Calu3 (cell line): ENCODE results near the gene FNDC7. TPM values are rescaled to one million over a fixed set of nuclear protein-coding genes. Genes with fewer than 3 reads are reported as not detected.
"Not testable (repeated sequence)": the region's sequence is repeated elsewhere in the genome, so short reads cannot be mapped to it uniquely, and the experiment has no call there.

Experiments used
- BruUV-seq: library from RNA; stranded (reverse); fragments of 400-500 nt; replicated peaks from 2 replicates; lab custom pipeline; 2021; lab: Mats Ljungman, UMichigan
- CTCF ChIA-PET: fragments of 300-600 bp; sonication (Branson Sonifier 250); formaldehyde crosslinking; loops from one replicate; lab custom pipeline; 2022; ENCODE audit warnings: antibody characterized with exemption; lab: Charles Lee
- DNase-seq: peaks from one replicate; pipeline ENCODE4 v3.0.0; 2022
- H3K27ac Mint-ChIP-seq: one replicate; pipeline ENCODE4 v1.8.0; 2022; ENCODE audit warnings: mixed read lengths; ENCODE audit not compliant: unreplicated experiment
- H3K27me3 Mint-ChIP-seq: one replicate; pipeline ENCODE4 v1.8.0; 2022; ENCODE audit warnings: mixed read lengths; ENCODE audit not compliant: unreplicated experiment
- H3K36me3 Mint-ChIP-seq: one replicate; pipeline ENCODE4 v1.8.0; 2022; ENCODE audit warnings: mild to moderate bottlenecking, moderate library complexity, mixed read lengths; ENCODE audit not compliant: insufficient read depth, unreplicated experiment
- H3K4me1 Mint-ChIP-seq: one replicate; pipeline ENCODE4 v1.8.0; 2022; ENCODE audit warnings: mild to moderate bottlenecking, low read depth, mixed read lengths; ENCODE audit not compliant: unreplicated experiment
- H3K4me3 Mint-ChIP-seq: one replicate; pipeline ENCODE4 v1.8.0; 2022; ENCODE audit warnings: mild to moderate bottlenecking, low read depth, moderate library complexity, mixed read lengths; ENCODE audit not compliant: unreplicated experiment
- H3K9me3 Mint-ChIP-seq: one replicate; pipeline ENCODE4 v1.8.0; 2022; ENCODE audit warnings: low read depth, mixed read lengths; ENCODE audit not compliant: unreplicated experiment
- intact Hi-C: fragments of 100-400 bp; cut with micrococcal nuclease; formaldehyde crosslinking; loops from one replicate; pipeline ENCODE4 v1.10.0; 2022; ENCODE audit not compliant: unreplicated experiment
- total RNA-seq: library from RNA; stranded (reverse); gene quantifications from 2 replicates; pipeline ENCODE4 v1.2.3, GENCODE V29; 2022
- TF ChIP-seq, protein P1 (sequence below): fragments of 200-600 bp; IDR thresholded peaks from one replicate; pipeline ENCODE4 v1.8.0; 2022; ENCODE audit warnings: antibody characterized with exemption; ENCODE audit not compliant: unreplicated experiment

Gene FNDC7
- total RNA-seq, 1 experiment from 2014 or later = not detected

- H3K4me1 Mint-ChIP-seq = no peaks in the 10 kb centered on the region
- H3K9me3 Mint-ChIP-seq = peaks cover 2% of the 10 kb centered on the region
- TF ChIP-seq, protein P1, sequence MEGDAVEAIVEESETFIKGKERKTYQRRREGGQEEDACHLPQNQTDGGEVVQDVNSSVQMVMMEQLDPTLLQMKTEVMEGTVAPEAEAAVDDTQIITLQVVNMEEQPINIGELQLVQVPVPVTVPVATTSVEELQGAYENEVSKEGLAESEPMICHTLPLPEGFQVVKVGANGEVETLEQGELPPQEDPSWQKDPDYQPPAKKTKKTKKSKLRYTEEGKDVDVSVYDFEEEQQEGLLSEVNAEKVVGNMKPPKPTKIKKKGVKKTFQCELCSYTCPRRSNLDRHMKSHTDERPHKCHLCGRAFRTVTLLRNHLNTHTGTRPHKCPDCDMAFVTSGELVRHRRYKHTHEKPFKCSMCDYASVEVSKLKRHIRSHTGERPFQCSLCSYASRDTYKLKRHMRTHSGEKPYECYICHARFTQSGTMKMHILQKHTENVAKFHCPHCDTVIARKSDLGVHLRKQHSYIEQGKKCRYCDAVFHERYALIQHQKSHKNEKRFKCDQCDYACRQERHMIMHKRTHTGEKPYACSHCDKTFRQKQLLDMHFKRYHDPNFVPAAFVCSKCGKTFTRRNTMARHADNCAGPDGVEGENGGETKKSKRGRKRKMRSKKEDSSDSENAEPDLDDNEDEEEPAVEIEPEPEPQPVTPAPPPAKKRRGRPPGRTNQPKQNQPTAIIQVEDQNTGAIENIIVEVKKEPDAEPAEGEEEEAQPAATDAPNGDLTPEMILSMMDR = no peak
- CTCF ChIA-PET = no interaction called here
- no peaks in the 10 kb centered on the region for H3K27me3 Mint-ChIP-seq
- no TSS peak for BruUV-seq
- intact Hi-C loops = no loop called here
- DNase-seq = no peak
- no peak overlapping the region for H3K27ac Mint-ChIP-seq
- no peak overlapping the region for H3K4me3 Mint-ChIP-seq
- peaks cover 11% of the 10 kb centered on the region for H3K36me3 Mint-ChIP-seq
These were observed 46.9 kb upstream of the FNDC7 start for GRCh38 chr1:108665771-108666170.

GRCh38 chr1:108667422-108667821 lies 45.3 kb upstream of the FNDC7 start:
- BruUV-seq, H3K9me3 Mint-ChIP-seq, H3K4me1 Mint-ChIP-seq, intact Hi-C loops, H3K27me3 Mint-ChIP-seq, H3K4me3 Mint-ChIP-seq, DNase-seq, H3K36me3 Mint-ChIP-seq, H3K27ac Mint-ChIP-seq: not testable (repeated sequence)
- CTCF ChIA-PET = interaction anchor here (0.8 kb wide), 1 partner anchor 69 kb away, joined by 3 read pairs; no protein-coding TSS in a partner anchor

GRCh38 chr1:108668777-108669176 lies 43.9 kb upstream of the FNDC7 start:
- BruUV-seq = no TSS peak
- Mint-ChIP-seq H3K27ac (no peak overlapping the region), H3K36me3 (no peaks in the 10 kb centered on the region), H3K27me3 (no peaks in the 10 kb centered on the region), H3K4me1 (no peaks in the 10 kb centered on the region), H3K9me3 (peaks cover 2% of the 10 kb centered on the region), H3K4me3 (no peak overlapping the region)
- CTCF ChIA-PET = no interaction called here
- TF ChIP-seq, protein P1 = no peak
- intact Hi-C loops = no loop called here
- DNase-seq = no peak

- Mint-ChIP-seq H3K9me3 (peaks cover 2% of the 10 kb centered on the region), H3K4me3 (no peak overlapping the region), H3K4me1 (no peaks in the 10 kb centered on the region), H3K27ac (no peak overlapping the region), H3K27me3 (no peaks in the 10 kb centered on the region), H3K36me3 (no peaks in the 10 kb centered on the region)
- CTCF ChIA-PET = no interaction called here
- BruUV-seq = no TSS peak
- DNase-seq = no peak
- TF ChIP-seq, protein P1 = no peak
- intact Hi-C loops = no loop called here
These were observed 43.0 kb upstream of the FNDC7 start for GRCh38 chr1:108669679-108670078.

DNA sequence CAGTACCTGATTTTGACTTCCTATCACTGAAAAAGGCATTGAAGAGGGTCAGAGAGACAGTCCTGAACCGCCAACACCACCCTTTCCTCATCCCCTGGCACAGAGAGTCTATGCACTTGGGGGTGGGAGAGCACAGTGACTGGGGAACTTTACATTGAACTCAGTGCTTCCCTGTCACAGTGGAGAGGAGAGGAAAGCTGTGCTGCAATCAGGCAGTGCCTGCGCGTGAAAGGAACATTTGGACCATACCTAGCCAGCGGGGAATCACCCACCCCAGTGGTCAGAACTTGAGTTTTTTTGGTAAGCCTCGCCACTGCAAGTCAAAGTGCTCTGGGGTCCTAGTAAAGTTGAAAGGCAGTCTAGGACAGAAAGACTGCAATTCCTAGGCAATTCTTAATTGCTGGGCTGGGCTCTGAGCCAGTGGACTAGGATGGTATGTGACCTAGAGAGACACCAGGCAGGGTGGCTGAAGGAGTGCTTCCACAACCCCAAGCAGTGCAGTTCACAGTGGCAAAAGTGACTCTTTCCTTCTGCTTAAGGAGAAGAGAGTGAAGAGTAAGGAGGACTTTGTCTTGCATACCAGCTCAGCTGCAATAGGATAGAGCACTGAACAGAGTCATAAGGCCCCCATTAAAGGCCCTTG lies 42.5 kb upstream of the FNDC7 start:
- peaks cover 2% of the 10 kb centered on the region for H3K9me3 Mint-ChIP-seq
- no peak overlapping the region for H3K27ac Mint-ChIP-seq
- no peaks in the 10 kb centered on the region for H3K4me1 Mint-ChIP-seq
- no peaks in the 10 kb centered on the region for H3K27me3 Mint-ChIP-seq
- CTCF ChIA-PET = no interaction called here
- no peak for DNase-seq
- no peaks in the 10 kb centered on the region for H3K36me3 Mint-ChIP-seq
- no peak overlapping the region for H3K4me3 Mint-ChIP-seq
- no TSS peak for BruUV-seq
- intact Hi-C loops = no loop called here
- TF ChIP-seq, protein P1 = no peak
